ENCODE measurements around the gene R3HDM1.

Gene R3HDM1

GRCh38 chr2:135570884-135571283 is 39.6 kb downstream of the R3HDM1 start:
- Histone ChIP-seq H3K4me3 (ENCODE audit: low read length) (no peak overlapping the region), H3K27ac (ENCODE audit: low read length) (no peak overlapping the region), H3K36me3 (ENCODE audit: control insufficient read depth, insufficient read depth, low read length) (no peaks in the 10 kb centered on the region; the same call in 1 of the 2 replicates), H3K9me3 (ENCODE audit: control insufficient read depth, insufficient read depth, low read length) (no peaks in the 10 kb centered on the region), H3K4me1 (ENCODE audit: control insufficient read depth, insufficient read depth, low read length) (no peaks in the 10 kb centered on the region), H3K27me3 (ENCODE audit: control insufficient read depth, insufficient read depth, low read length) (no peaks in the 10 kb centered on the region)
- DNase-seq (ENCODE audit: low read depth, low spot score): no peak
- WGBS (ENCODE audit: insufficient coverage, insufficient read length): 100% methylated on average over 1 of the region's 2 CpGs

- no peak overlapping the region for H3K27ac ChIP-seq (ENCODE audit: low read length)
- H3K4me3 ChIP-seq (ENCODE audit: low read length): no peak overlapping the region
These were observed 42.3 kb downstream of the R3HDM1 start for GRCh38 chr2:135573620-135574019.

GRCh38 chr2:135581282-135581681 is 50.0 kb downstream of the R3HDM1 start:
- Histone ChIP-seq H3K27ac (ENCODE audit: low read length) (no peak overlapping the region), H3K9me3 (ENCODE audit: control insufficient read depth, insufficient read depth, low read length) (no peaks in the 10 kb centered on the region), H3K36me3 (ENCODE audit: control insufficient read depth, insufficient read depth, low read length) (no peaks in the 10 kb centered on the region), H3K27me3 (ENCODE audit: control insufficient read depth, insufficient read depth, low read length) (no peaks in the 10 kb centered on the region), H3K4me3 (ENCODE audit: low read length) (no peak overlapping the region), H3K4me1 (ENCODE audit: control insufficient read depth, insufficient read depth, low read length) (peaks cover 2% of the 10 kb centered on the region; the same call in 1 of the 2 replicates)
- DNase-seq (ENCODE audit: low read depth, low spot score): no peak
- WGBS (ENCODE audit: insufficient coverage, insufficient read length): no CpG with 5 or more reads among the region's 3 CpGs

More at GRCh38 chr2:135573620-135574019, 42.3 kb downstream of the R3HDM1 start:
- H3K36me3 ChIP-seq (ENCODE audit: control insufficient read depth, insufficient read depth, low read length): no peaks in the 10 kb centered on the region; the same call in 1 of the 2 replicates
- DNase-seq (ENCODE audit: low read depth, low spot score): no peak
- WGBS (ENCODE audit: insufficient coverage, insufficient read length): no CpG with 5 or more reads among the region's 1 CpG
- H3K4me1 ChIP-seq (ENCODE audit: control insufficient read depth, insufficient read depth, low read length): no peaks in the 10 kb centered on the region
- no peaks in the 10 kb centered on the region for H3K27me3 ChIP-seq (ENCODE audit: control insufficient read depth, insufficient read depth, low read length)
- no peaks in the 10 kb centered on the region for H3K9me3 ChIP-seq (ENCODE audit: control insufficient read depth, insufficient read depth, low read length)

GRCh38 chr2:135582383-135582782 is 51.1 kb downstream of the R3HDM1 start:
- WGBS (ENCODE audit: insufficient coverage, insufficient read length): no CpG with 5 or more reads among the region's 2 CpGs
- no peak overlapping the region for H3K27ac ChIP-seq (ENCODE audit: low read length)
- peaks cover 2% of the 10 kb centered on the region; the same call in 1 of the 2 replicates for H3K4me1 ChIP-seq (ENCODE audit: control insufficient read depth, insufficient read depth, low read length)
- no peaks in the 10 kb centered on the region for H3K36me3 ChIP-seq (ENCODE audit: control insufficient read depth, insufficient read depth, low read length)
- no peaks in the 10 kb centered on the region for H3K27me3 ChIP-seq (ENCODE audit: control insufficient read depth, insufficient read depth, low read length)
- no peaks in the 10 kb centered on the region for H3K9me3 ChIP-seq (ENCODE audit: control insufficient read depth, insufficient read depth, low read length)
- H3K4me3 ChIP-seq (ENCODE audit: low read length): no peak overlapping the region
- no peak for DNase-seq (ENCODE audit: low read depth, low spot score)

- no peaks in the 10 kb centered on the region for H3K36me3 ChIP-seq (ENCODE audit: control insufficient read depth, insufficient read depth, low read length)
- no peaks in the 10 kb centered on the region for H3K27me3 ChIP-seq (ENCODE audit: control insufficient read depth, insufficient read depth, low read length)
- no peak for DNase-seq (ENCODE audit: low read depth, low spot score)
- no peaks in the 10 kb centered on the region for H3K9me3 ChIP-seq (ENCODE audit: control insufficient read depth, insufficient read depth, low read length)
- no peak overlapping the region for H3K27ac ChIP-seq (ENCODE audit: low read length)
- peaks cover 2% of the 10 kb centered on the region; the same call in 1 of the 2 replicates for H3K4me1 ChIP-seq (ENCODE audit: control insufficient read depth, insufficient read depth, low read length)
- no peak overlapping the region for H3K4me3 ChIP-seq (ENCODE audit: low read length)
- WGBS (ENCODE audit: insufficient coverage, insufficient read length): no CpG with 5 or more reads among the region's 2 CpGs
These were observed 54.3 kb downstream of the R3HDM1 start for GRCh38 chr2:135585586-135585985.

- DNase-seq (ENCODE audit: low read depth, low spot score): no peak
- Histone ChIP-seq H3K4me1 (ENCODE audit: control insufficient read depth, insufficient read depth, low read length) (peaks cover 2% of the 10 kb centered on the region; the same call in 1 of the 2 replicates), H3K27me3 (ENCODE audit: control insufficient read depth, insufficient read depth, low read length) (no peaks in the 10 kb centered on the region), H3K4me3 (ENCODE audit: low read length) (no peak overlapping the region), H3K36me3 (ENCODE audit: control insufficient read depth, insufficient read depth, low read length) (no peaks in the 10 kb centered on the region), H3K27ac (ENCODE audit: low read length) (no peak overlapping the region), H3K9me3 (ENCODE audit: control insufficient read depth, insufficient read depth, low read length) (no peaks in the 10 kb centered on the region)
- no CpG with 5 or more reads among the region's 1 CpG for WGBS (ENCODE audit: insufficient coverage, insufficient read length)
These were observed 54.9 kb downstream of the R3HDM1 start for GRCh38 chr2:135586148-135586547.

- WGBS (ENCODE audit: insufficient coverage, insufficient read length): no CpG with 5 or more reads among the region's 1 CpG
- no peaks in the 10 kb centered on the region for H3K27me3 ChIP-seq (ENCODE audit: control insufficient read depth, insufficient read depth, low read length)
- no peak overlapping the region for H3K4me3 ChIP-seq (ENCODE audit: low read length)
- H3K9me3 ChIP-seq (ENCODE audit: control insufficient read depth, insufficient read depth, low read length): no peaks in the 10 kb centered on the region; the same call in 1 of the 2 replicates
- H3K4me1 ChIP-seq (ENCODE audit: control insufficient read depth, insufficient read depth, low read length): peaks cover 2% of the 10 kb centered on the region; the same call in 1 of the 2 replicates
- no peak for DNase-seq (ENCODE audit: low read depth, low spot score)
- no peak overlapping the region for H3K27ac ChIP-seq (ENCODE audit: low read length)
- no peaks in the 10 kb centered on the region for H3K36me3 ChIP-seq (ENCODE audit: control insufficient read depth, insufficient read depth, low read length)
These were observed 56.7 kb downstream of the R3HDM1 start for GRCh38 chr2:135587958-135588357.

GRCh38 chr2:135590619-135591260 is 59.5 kb downstream of the R3HDM1 start:
- no peaks in the 10 kb centered on the region for H3K27me3 ChIP-seq (ENCODE audit: control insufficient read depth, insufficient read depth, low read length)
- no CpG with 5 or more reads among the region's 2 CpGs for WGBS (ENCODE audit: insufficient coverage, insufficient read length)
- H3K9me3 ChIP-seq (ENCODE audit: control insufficient read depth, insufficient read depth, low read length): no peaks in the 10 kb centered on the region; the same call in 1 of the 2 replicates
- H3K4me3 ChIP-seq (ENCODE audit: low read length): no peak overlapping the region
- no peak overlapping the region for H3K27ac ChIP-seq (ENCODE audit: low read length)
- H3K4me1 ChIP-seq (ENCODE audit: control insufficient read depth, insufficient read depth, low read length): peaks cover 2% of the 10 kb centered on the region; the same call in 1 of the 2 replicates
- H3K36me3 ChIP-seq (ENCODE audit: control insufficient read depth, insufficient read depth, low read length): no peaks in the 10 kb centered on the region
- no peak for DNase-seq (ENCODE audit: low read depth, low spot score)

- DNase-seq (ENCODE audit: low read depth, low spot score): no peak
- no peak overlapping the region for H3K27ac ChIP-seq (ENCODE audit: low read length)
- no peaks in the 10 kb centered on the region for H3K4me1 ChIP-seq (ENCODE audit: control insufficient read depth, insufficient read depth, low read length)
- H3K27me3 ChIP-seq (ENCODE audit: control insufficient read depth, insufficient read depth, low read length): no peaks in the 10 kb centered on the region
- H3K4me3 ChIP-seq (ENCODE audit: low read length): no peak overlapping the region
- H3K36me3 ChIP-seq (ENCODE audit: control insufficient read depth, insufficient read depth, low read length): peaks cover 5% of the 10 kb centered on the region; the same call in 1 of the 2 replicates
- no CpG with 5 or more reads among the region's 2 CpGs for WGBS (ENCODE audit: insufficient coverage, insufficient read length)
- H3K9me3 ChIP-seq (ENCODE audit: control insufficient read depth, insufficient read depth, low read length): no peaks in the 10 kb centered on the region
These were observed 69.6 kb downstream of the R3HDM1 start for GRCh38 chr2:135600915-135601314.

GRCh38 chr2:135603543-135603942 is 72.3 kb downstream of the R3HDM1 start:
- Histone ChIP-seq H3K9me3 (ENCODE audit: control insufficient read depth, insufficient read depth, low read length) (no peaks in the 10 kb centered on the region), H3K36me3 (ENCODE audit: control insufficient read depth, insufficient read depth, low read length) (peaks cover 6% of the 10 kb centered on the region; the same call in 1 of the 2 replicates), H3K27ac (ENCODE audit: low read length) (no peak overlapping the region), H3K4me1 (ENCODE audit: control insufficient read depth, insufficient read depth, low read length) (no peaks in the 10 kb centered on the region), H3K4me3 (ENCODE audit: low read length) (no peak overlapping the region), H3K27me3 (ENCODE audit: control insufficient read depth, insufficient read depth, low read length) (no peaks in the 10 kb centered on the region)
- no peak for DNase-seq (ENCODE audit: low read depth, low spot score)
- no CpG with 5 or more reads among the region's 7 CpGs for WGBS (ENCODE audit: insufficient coverage, insufficient read length)

GRCh38 chr2:135607561-135607960 is 76.3 kb downstream of the R3HDM1 start:
- peaks cover 6% of the 10 kb centered on the region; the same call in 1 of the 2 replicates for H3K36me3 ChIP-seq (ENCODE audit: control insufficient read depth, insufficient read depth, low read length)
- no peaks in the 10 kb centered on the region for H3K9me3 ChIP-seq (ENCODE audit: control insufficient read depth, insufficient read depth, low read length)
- WGBS (ENCODE audit: insufficient coverage, insufficient read length): no CpG with 5 or more reads among the region's 2 CpGs
- no peak overlapping the region for H3K27ac ChIP-seq (ENCODE audit: low read length)
- no peak for DNase-seq (ENCODE audit: low read depth, low spot score)
- no peaks in the 10 kb centered on the region for H3K4me1 ChIP-seq (ENCODE audit: control insufficient read depth, insufficient read depth, low read length)
- no peaks in the 10 kb centered on the region for H3K27me3 ChIP-seq (ENCODE audit: control insufficient read depth, insufficient read depth, low read length)
- no peak overlapping the region for H3K4me3 ChIP-seq (ENCODE audit: low read length)

Measured in iPS DF 6.9 (cell line).